ENCODE data around the gene HOXA10.

Gene HOXA10

GRCh38 chr7:27153526-27153925 is 20.6 kb downstream of the HOXA10 start:
- no peak overlapping the region for H3K4me3 ChIP-seq (IDR thresholded peaks at IDR 0.05; ENCODE audit: insufficient read depth, low read depth, low read length)
- H3K4me2 ChIP-seq = no peak overlapping the region
- H3K27me3 ChIP-seq (ENCODE audit: insufficient read depth, low read depth) = no peaks in the 10 kb centered on the region
- H3K79me2 ChIP-seq (ENCODE audit: insufficient read depth, low read depth) = no peaks in the 10 kb centered on the region
- no peaks in the 10 kb centered on the region for H3K36me3 ChIP-seq (ENCODE audit: insufficient read depth)
- H4K20me1 ChIP-seq (ENCODE audit: insufficient read depth) = no peaks in the 10 kb centered on the region
- TF ChIP-seq CTCF (conservative IDR thresholded peaks at IDR 0.05; ENCODE audit: low read depth, low read length) = no peak
- no peak overlapping the region for H2AFZ ChIP-seq (ENCODE audit: low read depth)
- no peak overlapping the region for H3K27ac ChIP-seq
- H3K9ac ChIP-seq = no peak overlapping the region
- peaks cover 7% of the 10 kb centered on the region for H3K4me1 ChIP-seq (ENCODE audit: low read depth, poor library complexity, severe bottlenecking)

- TF ChIP-seq CTCF (conservative IDR thresholded peaks at IDR 0.05; ENCODE audit: low read depth, low read length) = no peak
- H2AFZ ChIP-seq (ENCODE audit: low read depth) = no peak overlapping the region
- H3K79me2 ChIP-seq (ENCODE audit: insufficient read depth, low read depth) = no peaks in the 10 kb centered on the region
- H3K4me2 ChIP-seq = no peak overlapping the region
- no peak overlapping the region for H3K4me3 ChIP-seq (IDR thresholded peaks at IDR 0.05; ENCODE audit: insufficient read depth, low read depth, low read length)
- no peaks in the 10 kb centered on the region for H4K20me1 ChIP-seq (ENCODE audit: insufficient read depth)
- no peaks in the 10 kb centered on the region for H3K36me3 ChIP-seq (ENCODE audit: insufficient read depth)
- H3K4me1 ChIP-seq (ENCODE audit: low read depth, poor library complexity, severe bottlenecking) = peaks cover 7% of the 10 kb centered on the region
- no peak overlapping the region for H3K27ac ChIP-seq
- no peak overlapping the region for H3K9ac ChIP-seq
- H3K27me3 ChIP-seq (ENCODE audit: insufficient read depth, low read depth) = no peaks in the 10 kb centered on the region
These were observed 21.2 kb downstream of the HOXA10 start for GRCh38 chr7:27152816-27153442.

- H3K27me3 ChIP-seq (ENCODE audit: insufficient read depth, low read depth) = no peaks in the 10 kb centered on the region
- peak within 1 kb of the TSS; percentile 94 for H3K4me2 ChIP-seq
- no peaks in the 10 kb centered on the region for H3K36me3 ChIP-seq (ENCODE audit: insufficient read depth)
- no peaks in the 10 kb centered on the region for H3K79me2 ChIP-seq (ENCODE audit: insufficient read depth, low read depth)
- H2AFZ ChIP-seq (ENCODE audit: low read depth) = peak within 1 kb of the TSS; percentile 96
- TF ChIP-seq CTCF (conservative IDR thresholded peaks at IDR 0.05; ENCODE audit: low read depth, low read length) = no peak
- H3K4me3 ChIP-seq (IDR thresholded peaks at IDR 0.05; ENCODE audit: insufficient read depth, low read depth, low read length) = no peak within 1 kb of the TSS
- H3K4me1 ChIP-seq (ENCODE audit: low read depth, poor library complexity, severe bottlenecking) = peaks cover 7% of the 10 kb centered on the region
- H3K27ac ChIP-seq = no peak within 1 kb of the TSS; the same call in 1 of the 2 replicates
- H4K20me1 ChIP-seq (ENCODE audit: insufficient read depth) = no peaks in the 10 kb centered on the region
- H3K9ac ChIP-seq = peak within 1 kb of the TSS; percentile 76; the same call in 1 of the 2 replicates
These were observed 21.9 kb downstream of the HOXA10 start, which contains the start of gene HOXA3 for GRCh38 chr7:27151931-27152815. Gene HOXA3, minus strand, starts transcription at chr7:27152583. Its CDS starts 41,943 bp downstream, at chr7:27110640.

GRCh38 chr7:27151341-27151930 is 22.7 kb downstream of the HOXA10 start:
- Histone ChIP-seq H2AFZ (ENCODE audit: low read depth) (peak overlapping the region; percentile 96), H3K27ac (peak overlapping the region; percentile 67; the same call in 1 of the 2 replicates), H3K4me1 (ENCODE audit: low read depth, poor library complexity, severe bottlenecking) (peaks cover 7% of the 10 kb centered on the region), H3K9ac (peak overlapping the region; percentile 76), H4K20me1 (ENCODE audit: insufficient read depth) (no peaks in the 10 kb centered on the region), H3K36me3 (ENCODE audit: insufficient read depth) (no peaks in the 10 kb centered on the region), H3K27me3 (ENCODE audit: insufficient read depth, low read depth) (no peaks in the 10 kb centered on the region), H3K79me2 (ENCODE audit: insufficient read depth, low read depth) (no peaks in the 10 kb centered on the region), H3K4me3 (IDR thresholded peaks at IDR 0.05; ENCODE audit: insufficient read depth, low read depth, low read length) (peak overlapping the region; percentile 42), H3K4me2 (peak overlapping the region; percentile 94)
- no peak for TF ChIP-seq CTCF (conservative IDR thresholded peaks at IDR 0.05; ENCODE audit: low read depth, low read length)
